Karpas-422 (cell line): ENCODE data around the gene COPG1. TPM values are rescaled to one million over a fixed set of nuclear protein-coding genes. Genes with fewer than 3 reads are reported as not detected.
A peak's percentile ranks its signal among the peaks of the same experiment; 100 is the strongest.

ENCODE experiments used
- DNase-seq: peaks from one replicate; pipeline ENCODE4 v3.0.0-alpha.2; 2015
- H2AFZ ChIP-seq: fragments of 200-600 bp; sonication (generic); 2 replicates; pipeline ENCODE4 v1.6.1; 2014; ENCODE audit warnings: antibody characterized with exemption, low read length, mixed read lengths
- H3K27ac ChIP-seq: fragments of 200-600 bp; sonication (generic); 2 replicates; pipeline ENCODE4 v1.5.1; 2014; ENCODE audit warnings: mild to moderate bottlenecking, low read length, moderate library complexity
- H3K27me3 ChIP-seq: fragments of 200-600 bp; sonication (generic); 2 replicates; pipeline ENCODE4 v1.6.1; 2014; ENCODE audit warnings: low read length, mixed read lengths
- H3K36me3 ChIP-seq: fragments of 200-600 bp; sonication (generic); 2 replicates; pipeline ENCODE4 v1.6.1; 2014; ENCODE audit warnings: low read length, mixed read lengths; ENCODE audit not compliant: insufficient read depth
- H3K4me1 ChIP-seq: fragments of 200-600 bp; sonication (generic); 2 replicates; pipeline ENCODE4 v1.6.1; 2014; ENCODE audit warnings: mild to moderate bottlenecking, low read length, mixed read lengths
- H3K4me2 ChIP-seq: fragments of 200-600 bp; sonication (generic); 2 replicates; pipeline ENCODE4 v1.6.1; 2014; ENCODE audit warnings: low read length, low read depth, mild to moderate bottlenecking; ENCODE audit not compliant: poor library complexity, severe bottlenecking
- H3K4me3 ChIP-seq: fragments of 200-600 bp; sonication (generic); 2 replicates; pipeline ENCODE4 v1.5.1; 2014; ENCODE audit warnings: mild to moderate bottlenecking, antibody characterized with exemption, low read length, mixed read lengths
- H3K79me2 ChIP-seq: fragments of 200-600 bp; sonication (generic); 2 replicates; pipeline ENCODE4 v1.6.1; 2014; ENCODE audit warnings: mild to moderate bottlenecking, low read length, mixed read lengths
- H3K9ac ChIP-seq: fragments of 200-600 bp; sonication (generic); 2 replicates; pipeline ENCODE4 v1.6.0; 2014; ENCODE audit warnings: low read length
- H3K9me2 ChIP-seq: fragments of 200-600 bp; sonication (generic), shearing (Covaris generic); replicated peaks from 2 replicates; pipeline ENCODE4 v1.6.0; 2014; ENCODE audit warnings: mild to moderate bottlenecking, low read length, moderate library complexity; ENCODE audit not compliant: insufficient read depth
- H3K9me3 ChIP-seq: fragments of 300-700, 200-600 bp; sonication (generic); 2 replicates; pipeline ENCODE4 v1.6.1; 2014; ENCODE audit warnings: low read length, mixed read lengths
- H4K20me1 ChIP-seq: fragments of 200-600 bp; sonication (generic); 2 replicates; pipeline ENCODE4 v1.6.1; 2014; ENCODE audit warnings: mild to moderate bottlenecking, antibody characterized with exemption, low read length, low read depth; ENCODE audit not compliant: insufficient read depth
- total RNA-seq: library from RNA; depleted of rRNA; stranded (reverse); fragments of >200 nt; shearing (Covaris generic); gene quantifications from 2 replicates; pipeline ENCODE4 v1.2.3, GENCODE V29; 2014; ENCODE audit warnings: low replicate concordance

COPG1 gene
- total RNA-seq, 1 experiment from 2014 or later = 88.1 TPM

DNA sequence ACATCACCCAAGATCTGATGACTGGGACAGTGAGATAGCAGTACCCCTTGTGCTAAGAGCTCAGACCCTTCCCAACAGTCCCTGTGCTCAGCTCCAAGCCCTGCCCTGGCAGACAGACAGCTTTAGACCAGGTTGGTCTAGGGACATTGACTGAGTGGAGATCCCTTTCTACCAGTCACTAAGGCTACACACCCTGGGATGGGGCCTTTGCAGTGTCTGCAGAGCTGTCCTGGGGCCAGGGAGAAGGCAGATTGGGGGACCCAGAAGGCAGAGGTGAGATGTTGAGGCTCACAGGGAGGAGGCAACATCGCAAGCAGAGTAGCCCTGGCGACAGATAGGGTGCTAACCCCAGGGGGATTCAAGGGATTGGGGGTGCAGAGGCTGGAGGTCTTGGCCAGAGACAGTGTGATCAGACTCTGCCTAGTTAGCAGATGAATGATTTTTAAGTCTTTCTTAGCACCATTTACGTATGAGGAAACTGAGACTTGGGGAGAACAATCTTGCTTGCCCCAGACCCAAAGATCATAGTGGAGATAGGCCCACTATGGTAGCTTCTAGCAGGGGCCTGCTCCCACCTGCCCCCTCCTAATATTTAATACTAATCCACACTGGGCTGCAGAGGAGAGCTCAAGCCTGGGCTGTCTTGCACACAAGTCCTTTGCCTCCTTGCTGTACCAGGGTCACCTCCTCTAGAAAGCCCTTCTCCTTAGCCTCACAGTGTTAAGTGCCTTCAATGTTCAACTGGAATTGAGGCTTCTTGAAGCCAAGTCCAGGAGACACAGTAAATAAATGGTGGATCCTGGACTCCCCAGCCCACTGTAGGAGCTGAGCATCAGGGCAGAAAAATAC is 61.9 kb downstream of the COPG1 start:
- no peaks in the 10 kb centered on the region for H3K9me2 ChIP-seq
- peaks cover 15% of the 10 kb centered on the region for H3K79me2 ChIP-seq
- no peak for DNase-seq
- peak overlapping the region; percentile 15; the same call in 1 of the 2 replicates for H3K9ac ChIP-seq
- peak overlapping the region; percentile 94 for H3K27ac ChIP-seq
- no peaks in the 10 kb centered on the region for H4K20me1 ChIP-seq
- no peaks in the 10 kb centered on the region for H3K9me3 ChIP-seq
- peaks cover under 1% of the 10 kb centered on the region; the same call in 1 of the 2 replicates for H3K36me3 ChIP-seq
- no peaks in the 10 kb centered on the region for H3K27me3 ChIP-seq
- H3K4me2 ChIP-seq = no peak overlapping the region
- H2AFZ ChIP-seq = no peak overlapping the region
- peaks cover 49% of the 10 kb centered on the region for H3K4me1 ChIP-seq
- no peak overlapping the region for H3K4me3 ChIP-seq

- Histone ChIP-seq H4K20me1 (no peaks in the 10 kb centered on the region), H3K9ac (no peak overlapping the region), H3K27ac (peak overlapping the region; percentile 94), H3K4me3 (no peak overlapping the region), H3K36me3 (no peaks in the 10 kb centered on the region; the same call in 1 of the 2 replicates), H3K27me3 (no peaks in the 10 kb centered on the region), H3K4me1 (peaks cover 50% of the 10 kb centered on the region), H3K9me3 (no peaks in the 10 kb centered on the region), H3K9me2 (no peaks in the 10 kb centered on the region), H3K4me2 (no peak overlapping the region), H2AFZ (no peak overlapping the region), H3K79me2 (peaks cover 24% of the 10 kb centered on the region)
- DNase-seq = no peak
These were observed 62.7 kb downstream of the COPG1 start for GRCh38 chr3:129312021-129312639.

DNA sequence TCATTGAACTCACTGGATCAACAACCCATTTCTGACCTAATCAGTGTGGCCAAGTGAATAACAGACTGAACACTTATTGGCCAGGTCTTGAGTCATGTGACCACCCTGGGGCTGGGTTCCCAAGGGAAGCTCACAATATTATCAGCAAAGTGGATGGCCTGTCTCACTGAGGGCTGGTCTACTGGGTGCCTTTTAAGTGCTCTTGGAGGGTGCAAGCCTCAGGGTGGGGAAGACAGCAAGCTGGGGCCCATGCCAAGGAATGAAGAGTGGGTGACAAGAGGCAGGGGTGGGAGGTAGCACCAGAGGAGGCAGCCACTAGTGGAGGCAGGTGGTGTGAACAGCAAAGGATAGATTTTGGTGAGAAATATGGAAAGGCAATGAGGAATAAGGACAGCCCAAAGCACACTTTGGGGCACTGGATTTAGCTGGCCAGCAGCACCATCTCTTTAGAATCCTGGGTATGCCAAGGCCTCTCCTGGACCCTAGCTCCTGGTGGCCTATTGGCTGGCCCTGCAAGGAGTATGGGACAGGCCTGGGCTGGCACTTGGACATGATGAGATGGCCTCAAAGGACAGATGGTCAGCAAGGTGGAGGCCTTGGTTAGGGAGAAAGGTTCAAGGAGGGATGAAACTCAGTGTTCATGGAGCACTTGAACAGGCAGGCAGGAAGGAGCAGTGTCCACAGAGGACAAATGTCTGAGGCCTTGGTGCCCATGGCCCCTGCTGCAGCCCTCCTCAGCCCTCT is 63.4 kb downstream of the COPG1 start:
- Histone ChIP-seq H3K36me3 (peaks cover under 1% of the 10 kb centered on the region; the same call in 1 of the 2 replicates), H3K4me1 (peaks cover 57% of the 10 kb centered on the region), H3K79me2 (peaks cover 31% of the 10 kb centered on the region), H3K9me2 (no peaks in the 10 kb centered on the region), H2AFZ (no peak overlapping the region), H4K20me1 (no peaks in the 10 kb centered on the region), H3K4me3 (no peak overlapping the region; the same call in 1 of the 2 replicates), H3K9ac (peak overlapping the region; percentile 94), H3K4me2 (no peak overlapping the region), H3K9me3 (no peaks in the 10 kb centered on the region), H3K27ac (peak overlapping the region; percentile 94), H3K27me3 (no peaks in the 10 kb centered on the region)
- DNase-seq = peak; percentile 60

- Histone ChIP-seq H4K20me1 (no peaks in the 10 kb centered on the region), H3K36me3 (peaks cover 4% of the 10 kb centered on the region; the same call in 1 of the 2 replicates), H3K9ac (peak overlapping the region; percentile 94), H3K4me1 (peaks cover 62% of the 10 kb centered on the region), H3K4me2 (peak overlapping the region; percentile 94), H3K9me2 (no peaks in the 10 kb centered on the region), H3K27me3 (no peaks in the 10 kb centered on the region), H3K79me2 (peaks cover 36% of the 10 kb centered on the region), H3K4me3 (peak overlapping the region; percentile 90; the same call in 1 of the 2 replicates), H3K27ac (peak overlapping the region; percentile 94), H3K9me3 (no peaks in the 10 kb centered on the region), H2AFZ (no peak overlapping the region)
- DNase-seq = no peak
These were observed 63.9 kb downstream of the COPG1 start for GRCh38 chr3:129313415-129313664.

DNA sequence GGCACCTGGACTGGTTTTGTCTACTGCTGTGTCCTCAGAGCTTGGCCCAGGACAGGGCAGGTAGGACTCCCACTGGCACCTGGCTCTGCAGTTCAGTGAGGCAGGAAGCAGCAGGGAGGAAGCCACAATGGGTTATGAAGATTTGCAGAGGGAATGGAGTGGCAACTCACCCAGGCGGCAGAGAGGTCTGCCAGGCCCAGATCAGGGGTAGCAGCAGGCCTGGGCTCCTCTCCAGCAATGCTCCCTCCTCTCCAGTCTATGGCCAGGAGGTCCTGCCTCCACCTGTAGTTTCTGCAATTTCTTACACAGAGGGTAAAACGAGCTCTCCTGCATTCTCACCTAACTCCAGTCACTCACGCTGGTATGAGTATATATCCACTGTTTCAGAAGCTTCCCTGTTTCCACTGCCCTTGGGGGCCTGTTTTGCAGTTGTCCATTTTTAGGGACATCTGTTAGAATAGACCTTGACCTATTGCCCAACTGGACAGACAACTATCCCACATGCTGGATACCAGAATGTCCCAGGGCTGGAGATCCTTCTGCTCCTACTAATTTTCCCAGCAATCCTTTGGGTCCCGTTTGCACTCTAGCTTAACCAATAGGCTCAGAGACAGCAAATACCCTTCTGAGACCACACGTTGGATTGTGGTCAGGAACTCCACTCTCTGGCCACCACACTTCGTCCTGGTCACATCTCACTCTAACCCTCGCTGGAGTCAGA is 64.4 kb downstream of the COPG1 start:
- Histone ChIP-seq H2AFZ (no peak overlapping the region), H3K4me2 (peak overlapping the region; percentile 94), H3K4me3 (peak overlapping the region; percentile 90), H3K9ac (peak overlapping the region; percentile 94), H3K9me2 (no peaks in the 10 kb centered on the region), H3K27ac (peak overlapping the region; percentile 94), H3K79me2 (peaks cover 40% of the 10 kb centered on the region), H3K9me3 (no peaks in the 10 kb centered on the region), H4K20me1 (no peaks in the 10 kb centered on the region), H3K36me3 (peaks cover 4% of the 10 kb centered on the region; the same call in 1 of the 2 replicates), H3K4me1 (peaks cover 62% of the 10 kb centered on the region), H3K27me3 (no peaks in the 10 kb centered on the region)
- peak; percentile 55 for DNase-seq

DNA sequence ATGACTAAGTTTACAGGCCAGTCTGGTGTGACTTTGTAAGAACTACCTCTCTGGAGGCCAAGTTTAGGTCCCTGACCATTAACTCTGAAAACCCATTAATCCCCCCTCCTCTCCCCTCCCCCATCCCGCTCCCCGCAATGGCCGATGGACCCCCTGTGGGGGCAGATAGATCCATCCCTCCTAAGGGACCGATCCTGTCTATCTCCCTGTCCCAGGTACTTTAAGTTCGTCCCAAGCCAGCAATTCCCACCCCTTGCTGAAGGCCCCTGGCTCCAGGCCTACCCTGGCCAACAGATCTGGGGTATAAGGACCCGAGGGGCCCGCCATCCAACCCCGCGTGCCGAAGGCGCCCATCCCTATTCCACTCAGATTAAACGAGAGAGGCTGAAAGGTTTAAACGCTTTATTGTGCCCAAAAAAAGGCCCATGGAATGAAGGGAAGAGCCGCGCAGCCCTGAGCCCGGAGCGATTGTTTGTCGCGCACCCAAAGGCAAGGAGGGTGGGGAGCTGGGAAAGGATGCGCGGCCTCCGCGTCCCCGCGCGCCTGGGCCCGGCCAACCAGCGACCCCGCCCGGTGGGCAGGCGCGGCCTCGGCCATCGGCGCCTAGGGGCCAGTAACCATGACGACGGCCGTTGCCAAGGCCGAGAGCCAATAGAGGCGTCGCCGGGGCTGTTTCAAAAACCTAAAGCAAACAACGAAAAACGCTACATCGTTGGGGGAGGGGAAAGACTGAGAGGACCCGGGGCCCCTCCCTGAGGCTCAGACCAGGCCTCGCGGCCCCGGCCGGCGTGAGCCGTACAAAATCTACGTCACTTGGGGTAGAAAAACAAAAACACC is 65.2 kb downstream of the COPG1 start:
- H3K27ac ChIP-seq = peak overlapping the region; percentile 94

DNA sequence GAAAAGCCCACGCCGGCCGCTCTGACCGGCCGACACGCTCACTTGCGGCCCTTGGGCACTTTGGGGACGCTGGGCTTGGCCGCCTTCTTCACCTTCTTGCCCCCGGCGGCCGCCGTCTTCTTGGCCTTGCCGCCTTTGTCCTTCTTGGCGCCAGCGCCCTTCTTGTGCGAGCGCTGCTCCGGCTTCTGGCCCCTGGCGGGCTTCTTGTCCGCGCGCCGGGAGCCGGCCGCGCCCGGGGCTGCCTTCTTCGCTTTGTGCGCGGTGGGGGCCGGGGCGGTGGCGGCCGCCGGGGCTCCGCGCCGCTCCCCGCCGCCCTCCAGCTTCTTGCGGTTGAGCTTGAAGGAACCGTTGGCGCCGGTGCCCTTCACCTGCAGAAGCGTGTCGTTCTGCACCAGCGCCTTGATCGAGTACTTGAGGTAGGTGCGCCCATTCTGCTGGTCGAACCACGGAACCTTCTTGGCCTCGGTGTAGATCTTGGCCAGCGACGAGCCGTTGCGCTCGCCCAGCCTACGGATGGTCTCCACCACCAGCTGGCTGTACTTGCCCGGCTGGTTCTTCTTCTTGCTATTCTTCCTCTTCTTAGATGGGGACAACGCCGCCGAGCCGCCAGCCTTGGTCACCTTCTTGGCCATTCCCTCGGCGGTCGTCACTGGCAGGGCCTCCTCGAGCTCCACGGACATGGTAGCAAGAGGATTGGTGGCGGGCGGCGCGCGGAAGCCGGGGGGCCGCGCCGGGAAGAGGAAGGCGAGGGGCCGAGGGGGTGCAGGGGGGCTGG is 66.0 kb downstream of the COPG1 start:
- Histone ChIP-seq H2AFZ (no peak overlapping the region), H3K79me2 (peaks cover 40% of the 10 kb centered on the region), H3K4me1 (peaks cover 56% of the 10 kb centered on the region), H3K27me3 (no peaks in the 10 kb centered on the region), H3K36me3 (peaks cover 4% of the 10 kb centered on the region; the same call in 1 of the 2 replicates), H3K4me2 (peak overlapping the region; percentile 94), H3K9me3 (no peaks in the 10 kb centered on the region), H3K9ac (peak overlapping the region; percentile 94), H3K4me3 (peak overlapping the region; percentile 90), H3K9me2 (no peaks in the 10 kb centered on the region), H3K27ac (peak overlapping the region; percentile 94), H4K20me1 (no peaks in the 10 kb centered on the region)
- DNase-seq = peak; percentile 74

More for the DNA sequence above, 65.2 kb downstream of the COPG1 start:
- Histone ChIP-seq H3K9ac (peak overlapping the region; percentile 94), H3K4me1 (peaks cover 62% of the 10 kb centered on the region), H2AFZ (no peak overlapping the region), H3K4me3 (peak overlapping the region; percentile 90), H4K20me1 (no peaks in the 10 kb centered on the region), H3K9me3 (no peaks in the 10 kb centered on the region), H3K4me2 (peak overlapping the region; percentile 94), H3K27me3 (no peaks in the 10 kb centered on the region), H3K36me3 (peaks cover 4% of the 10 kb centered on the region; the same call in 1 of the 2 replicates), H3K9me2 (no peaks in the 10 kb centered on the region), H3K79me2 (peaks cover 40% of the 10 kb centered on the region)
- peak; percentile 97 for DNase-seq
